ENCODE results near the gene ASIC2. TPM values are rescaled to one million over a fixed set of nuclear protein-coding genes. Genes with fewer than 3 reads are reported as not detected.

Gene ASIC2
- total RNA-seq, 3 donors from 2014 or later: 0.15 to 0.16 TPM; not detected in 1

GRCh38 chr17:33234233-33234632, 58.9 kb downstream of the ASIC2 start:
- no peak for DNase-seq (ENCODE audit: low spot score in 2 of 2)
- Histone ChIP-seq H3K27ac (no peak overlapping the region), H3K9me3 (no peaks in the 10 kb centered on the region), H3K27me3 (no peaks in the 10 kb centered on the region), H3K36me3 (no peaks in the 10 kb centered on the region), H3K4me3 (no peak overlapping the region), H3K4me1 (no peaks in the 10 kb centered on the region)
- TF ChIP-seq, protein P1, sequence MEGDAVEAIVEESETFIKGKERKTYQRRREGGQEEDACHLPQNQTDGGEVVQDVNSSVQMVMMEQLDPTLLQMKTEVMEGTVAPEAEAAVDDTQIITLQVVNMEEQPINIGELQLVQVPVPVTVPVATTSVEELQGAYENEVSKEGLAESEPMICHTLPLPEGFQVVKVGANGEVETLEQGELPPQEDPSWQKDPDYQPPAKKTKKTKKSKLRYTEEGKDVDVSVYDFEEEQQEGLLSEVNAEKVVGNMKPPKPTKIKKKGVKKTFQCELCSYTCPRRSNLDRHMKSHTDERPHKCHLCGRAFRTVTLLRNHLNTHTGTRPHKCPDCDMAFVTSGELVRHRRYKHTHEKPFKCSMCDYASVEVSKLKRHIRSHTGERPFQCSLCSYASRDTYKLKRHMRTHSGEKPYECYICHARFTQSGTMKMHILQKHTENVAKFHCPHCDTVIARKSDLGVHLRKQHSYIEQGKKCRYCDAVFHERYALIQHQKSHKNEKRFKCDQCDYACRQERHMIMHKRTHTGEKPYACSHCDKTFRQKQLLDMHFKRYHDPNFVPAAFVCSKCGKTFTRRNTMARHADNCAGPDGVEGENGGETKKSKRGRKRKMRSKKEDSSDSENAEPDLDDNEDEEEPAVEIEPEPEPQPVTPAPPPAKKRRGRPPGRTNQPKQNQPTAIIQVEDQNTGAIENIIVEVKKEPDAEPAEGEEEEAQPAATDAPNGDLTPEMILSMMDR (IDR thresholded peaks at IDR 0.05): no peak
- TF ChIP-seq POLR2AphosphoS5 (IDR thresholded peaks at IDR 0.05): no peak
- TF ChIP-seq POLR2A (IDR thresholded peaks at IDR 0.05): no peak
- intact Hi-C loops (cut with DNase I; ENCODE audit: low total_unique reads): no loop called here

- H3K4me3 ChIP-seq: no peak overlapping the region
- no peaks in the 10 kb centered on the region for H3K9me3 ChIP-seq
- peak in 1 of 2 donors; percentile 17 for DNase-seq (ENCODE audit: low spot score in 2 of 2)
- no peak overlapping the region for H3K27ac ChIP-seq
- intact Hi-C loops (cut with DNase I; ENCODE audit: low total_unique reads): no loop called here
- no peaks in the 10 kb centered on the region for H3K4me1 ChIP-seq
- TF ChIP-seq POLR2A (IDR thresholded peaks at IDR 0.05) (no peak), POLR2AphosphoS5 (IDR thresholded peaks at IDR 0.05) (no peak)
- TF ChIP-seq, protein P1 (IDR thresholded peaks at IDR 0.05): no peak
- no peaks in the 10 kb centered on the region for H3K36me3 ChIP-seq
- H3K27me3 ChIP-seq: no peaks in the 10 kb centered on the region
These were observed 59.3 kb downstream of the ASIC2 start for GRCh38 chr17:33233811-33234177.

DNA sequence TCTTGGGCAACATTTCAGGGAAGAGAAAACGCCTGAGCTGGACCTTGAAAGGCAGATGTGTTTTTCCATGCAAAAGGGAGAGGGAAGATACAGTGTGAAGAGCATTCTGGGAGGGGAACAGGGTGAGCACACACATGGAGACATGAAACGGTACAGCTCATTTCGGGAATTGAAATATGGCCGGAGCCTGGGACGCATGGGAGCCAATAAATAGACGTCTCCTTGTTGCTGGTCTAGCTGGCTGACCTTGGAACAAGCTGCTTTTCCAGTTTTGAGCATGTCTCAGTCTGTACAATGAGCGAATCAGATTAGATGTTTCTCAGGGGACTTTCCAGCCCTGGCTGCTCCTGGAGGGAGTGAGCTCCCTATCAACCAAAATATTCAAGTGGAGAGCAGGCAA, 63.6 kb downstream of the ASIC2 start:
- intact Hi-C loops (cut with DNase I; ENCODE audit: low total_unique reads): no loop called here

GRCh38 chr17:33229028-33229427, 64.1 kb downstream of the ASIC2 start:
- H3K27me3 ChIP-seq: no peaks in the 10 kb centered on the region
- H3K36me3 ChIP-seq: no peaks in the 10 kb centered on the region
- no peaks in the 10 kb centered on the region for H3K4me1 ChIP-seq
- intact Hi-C loops (cut with DNase I; ENCODE audit: low total_unique reads): no loop called here
- no peaks in the 10 kb centered on the region for H3K9me3 ChIP-seq
- DNase-seq (ENCODE audit: low spot score in 2 of 2): no peak
- no peak overlapping the region for H3K4me3 ChIP-seq
- H3K27ac ChIP-seq: no peak overlapping the region
- TF ChIP-seq, protein P1 (IDR thresholded peaks at IDR 0.05): no peak
- TF ChIP-seq POLR2A (IDR thresholded peaks at IDR 0.05): no peak
- no peak for TF ChIP-seq POLR2AphosphoS5 (IDR thresholded peaks at IDR 0.05)

More for the DNA sequence above, 63.6 kb downstream of the ASIC2 start:
- Histone ChIP-seq H3K9me3 (no peaks in the 10 kb centered on the region), H3K27me3 (no peaks in the 10 kb centered on the region), H3K4me3 (no peak overlapping the region), H3K36me3 (no peaks in the 10 kb centered on the region), H3K27ac (no peak overlapping the region), H3K4me1 (no peaks in the 10 kb centered on the region)
- DNase-seq (ENCODE audit: low spot score in 2 of 2): no peak
- no peak for TF ChIP-seq POLR2AphosphoS5 (IDR thresholded peaks at IDR 0.05)
- TF ChIP-seq, protein P1 (IDR thresholded peaks at IDR 0.05): no peak
- TF ChIP-seq POLR2A (IDR thresholded peaks at IDR 0.05): no peak

- DNase-seq (ENCODE audit: low spot score in 2 of 2): no peak
- intact Hi-C loops (cut with DNase I; ENCODE audit: low total_unique reads): no loop called here
- H3K27ac ChIP-seq: no peak overlapping the region
- no peaks in the 10 kb centered on the region for H3K4me1 ChIP-seq
- H3K27me3 ChIP-seq: no peaks in the 10 kb centered on the region
- H3K36me3 ChIP-seq: no peaks in the 10 kb centered on the region
- no peak overlapping the region for H3K4me3 ChIP-seq
- H3K9me3 ChIP-seq: no peaks in the 10 kb centered on the region
- TF ChIP-seq POLR2AphosphoS5 (IDR thresholded peaks at IDR 0.05): no peak
These were observed 64.5 kb downstream of the ASIC2 start for GRCh38 chr17:33228548-33228947.

DNA sequence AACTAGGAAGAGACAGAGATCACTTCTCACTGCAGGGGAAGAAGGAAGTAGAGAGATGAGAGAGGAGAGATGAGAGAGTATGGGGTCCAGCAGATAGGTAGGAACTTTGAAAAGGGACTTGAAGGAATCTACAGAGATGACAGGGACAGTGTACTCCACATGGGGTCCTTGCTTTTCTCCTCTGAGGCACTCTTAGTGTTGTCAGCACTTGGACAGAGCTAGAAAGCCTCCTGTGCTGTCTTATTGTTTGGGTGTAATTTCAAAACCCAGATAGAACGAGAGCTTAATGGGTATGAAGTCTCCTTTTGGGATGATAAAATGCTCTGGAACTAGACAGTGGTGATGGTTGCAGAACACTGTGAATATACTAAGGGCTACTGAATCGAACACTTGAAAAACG, 65.2 kb downstream of the ASIC2 start:
- Histone ChIP-seq H3K27me3 (no peaks in the 10 kb centered on the region), H3K4me3 (no peak overlapping the region), H3K9me3 (no peaks in the 10 kb centered on the region), H3K27ac (no peak overlapping the region), H3K36me3 (no peaks in the 10 kb centered on the region), H3K4me1 (no peaks in the 10 kb centered on the region)
- TF ChIP-seq, protein P1 (IDR thresholded peaks at IDR 0.05): no peak
- TF ChIP-seq POLR2AphosphoS5 (IDR thresholded peaks at IDR 0.05) (no peak), POLR2A (IDR thresholded peaks at IDR 0.05) (no peak)
- no peak for DNase-seq (ENCODE audit: low spot score in 2 of 2)
- intact Hi-C loops (cut with DNase I; ENCODE audit: low total_unique reads): loop anchor here (1.0 kb wide), 1 partner anchor 21 kb away; no protein-coding TSS in a partner anchor
